ENCODE measurements around the gene FGD3.
A peak's percentile ranks its signal among the peaks of the same experiment; 100 is the strongest.

GRCh38 chr9:93061791-93062763 is 114.8 kb downstream of the FGD3 start:
- peak; percentile 90 to 96 (median 93) for TF ChIP-seq POLR2AphosphoS5 (IDR thresholded peaks at IDR 0.05)
- TF ChIP-seq, protein P1, sequence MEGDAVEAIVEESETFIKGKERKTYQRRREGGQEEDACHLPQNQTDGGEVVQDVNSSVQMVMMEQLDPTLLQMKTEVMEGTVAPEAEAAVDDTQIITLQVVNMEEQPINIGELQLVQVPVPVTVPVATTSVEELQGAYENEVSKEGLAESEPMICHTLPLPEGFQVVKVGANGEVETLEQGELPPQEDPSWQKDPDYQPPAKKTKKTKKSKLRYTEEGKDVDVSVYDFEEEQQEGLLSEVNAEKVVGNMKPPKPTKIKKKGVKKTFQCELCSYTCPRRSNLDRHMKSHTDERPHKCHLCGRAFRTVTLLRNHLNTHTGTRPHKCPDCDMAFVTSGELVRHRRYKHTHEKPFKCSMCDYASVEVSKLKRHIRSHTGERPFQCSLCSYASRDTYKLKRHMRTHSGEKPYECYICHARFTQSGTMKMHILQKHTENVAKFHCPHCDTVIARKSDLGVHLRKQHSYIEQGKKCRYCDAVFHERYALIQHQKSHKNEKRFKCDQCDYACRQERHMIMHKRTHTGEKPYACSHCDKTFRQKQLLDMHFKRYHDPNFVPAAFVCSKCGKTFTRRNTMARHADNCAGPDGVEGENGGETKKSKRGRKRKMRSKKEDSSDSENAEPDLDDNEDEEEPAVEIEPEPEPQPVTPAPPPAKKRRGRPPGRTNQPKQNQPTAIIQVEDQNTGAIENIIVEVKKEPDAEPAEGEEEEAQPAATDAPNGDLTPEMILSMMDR (IDR thresholded peaks at IDR 0.05 in 8 of 11, conservative IDR thresholded peaks at IDR 0.05 in 3 of 11), result no peak

Measured in spleen (tissue), 7 donors.